Lower lobe of right lung (tissue), 2 donors: ENCODE results near the gene LRRC28. TPM values are rescaled to one million over a fixed set of nuclear protein-coding genes. Genes with fewer than 3 reads are reported as not detected.

Experiments
- ATAC-seq, 2 donors: fragments of 200-7000 bp; cut with Tn5 transposase; one replicate each; pipeline ENCODE4 v1.9.1; 2020 to 2022; ENCODE audit warnings: mild to moderate bottlenecking in 2 of 2, moderate library complexity in 2 of 2
- DNase-seq: peaks from one replicate; pipeline ENCODE4 v3.0.0-alpha.2; 2020
- H3K27ac ChIP-seq: fragments of 200-600 bp; one replicate; pipeline ENCODE4 v1.8.0; 2022
- H3K27me3 ChIP-seq: fragments of 200-600 bp; one replicate; pipeline ENCODE4 v1.8.0; 2022; ENCODE audit warnings: low read depth
- H3K36me3 ChIP-seq: fragments of 200-600 bp; one replicate; pipeline ENCODE4 v1.8.0; 2022; ENCODE audit warnings: mild to moderate bottlenecking
- H3K4me1 ChIP-seq: fragments of 200-600 bp; one replicate; pipeline ENCODE4 v1.8.0; 2022
- H3K4me3 ChIP-seq: fragments of 200-600 bp; one replicate; pipeline ENCODE4 v1.8.0; 2022; ENCODE audit warnings: mild to moderate bottlenecking
- H3K9me3 ChIP-seq: fragments of 200-600 bp; one replicate; pipeline ENCODE4 v1.8.0; 2022
- CTCF ChIP-seq: fragments of 200-600 bp; IDR thresholded peaks from one replicate; pipeline ENCODE4 v1.8.0; 2022; ENCODE audit warnings: antibody characterized with exemption, mild to moderate bottlenecking
- intact Hi-C: fragments of 100-400 bp; cut with DNase I; formaldehyde crosslinking; loops from one replicate; pipeline ENCODE4 v1.11.0; 2022
- total RNA-seq: library from RNA; stranded (reverse); fragmentation: NEBNext Ultra II Directional; extraction: Animal tissue kit (Norgen Biotek cat#: 25700); gene quantifications from one replicate; pipeline ENCODE4 v1.2.1, GENCODE V29; 2021
- donor health status: DM: no; HTN: yes; CAD: no; lungs with severe emphysema.

Gene LRRC28
- total RNA-seq, 1 donor from 2014 or later, result 23.8 TPM

- ATAC-seq, result peak; percentile 81 to 85
- no peak for DNase-seq
- Histone ChIP-seq H3K4me3 (no peak overlapping the region), H3K36me3 (no peaks in the 10 kb centered on the region), H3K27ac (peak overlapping the region; percentile 88), H3K9me3 (no peaks in the 10 kb centered on the region), H3K27me3 (no peaks in the 10 kb centered on the region), H3K4me1 (peaks cover 27% of the 10 kb centered on the region)
- TF ChIP-seq CTCF, result no peak
- intact Hi-C loops, result no loop called here
Measured at GRCh38 chr15:99424978-99425656, 173.8 kb downstream of the LRRC28 start.

GRCh38 chr15:99425657-99426301, 174.5 kb downstream of the LRRC28 start:
- peak; percentile 19 for TF ChIP-seq CTCF
- DNase-seq, result no peak
- H3K36me3 ChIP-seq, result no peaks in the 10 kb centered on the region
- H3K27ac ChIP-seq, result peak overlapping the region; percentile 88
- H3K27me3 ChIP-seq, result no peaks in the 10 kb centered on the region
- peak; percentile 31 for ATAC-seq
- H3K4me3 ChIP-seq, result no peak overlapping the region
- intact Hi-C loops, result no loop called here
- peaks cover 27% of the 10 kb centered on the region for H3K4me1 ChIP-seq
- H3K9me3 ChIP-seq, result no peaks in the 10 kb centered on the region

GRCh38 chr15:99426431-99427105, 175.3 kb downstream of the LRRC28 start:
- no peak for TF ChIP-seq CTCF
- no peak for DNase-seq
- intact Hi-C loops, result no loop called here

DNA sequence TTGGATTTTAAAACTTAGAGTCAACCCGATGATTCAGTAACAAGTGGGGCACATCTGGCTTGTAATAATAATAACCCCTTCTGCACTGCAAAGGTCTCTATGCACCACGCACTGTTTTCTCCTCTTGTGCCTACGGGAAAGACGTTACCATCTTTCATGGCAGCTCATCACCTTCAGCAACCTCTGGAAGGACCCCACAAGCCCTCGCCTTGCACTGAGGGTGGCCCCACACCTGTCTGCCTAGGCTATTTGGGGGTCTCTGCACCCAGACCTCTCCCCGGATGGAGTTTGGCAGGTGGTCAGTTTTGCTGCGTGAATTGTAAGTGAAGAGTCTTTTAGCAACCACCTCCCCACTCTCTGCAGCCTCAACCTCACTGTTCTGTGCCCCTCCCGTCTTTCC, 175.9 kb downstream of the LRRC28 start:
- no peak for ATAC-seq
- intact Hi-C loops, result no loop called here
- Histone ChIP-seq H3K36me3 (no peaks in the 10 kb centered on the region), H3K4me3 (no peak overlapping the region), H3K4me1 (peaks cover 28% of the 10 kb centered on the region), H3K27ac (no peak overlapping the region), H3K27me3 (no peaks in the 10 kb centered on the region), H3K9me3 (no peaks in the 10 kb centered on the region)
- TF ChIP-seq CTCF, result no peak
- DNase-seq, result no peak

More at GRCh38 chr15:99426431-99427105, 175.3 kb downstream of the LRRC28 start:
- Histone ChIP-seq H3K9me3 (no peaks in the 10 kb centered on the region), H3K36me3 (no peaks in the 10 kb centered on the region), H3K4me1 (peaks cover 27% of the 10 kb centered on the region), H3K27me3 (no peaks in the 10 kb centered on the region), H3K4me3 (no peak overlapping the region), H3K27ac (peak overlapping the region; percentile 88)
- no peak for ATAC-seq

DNA sequence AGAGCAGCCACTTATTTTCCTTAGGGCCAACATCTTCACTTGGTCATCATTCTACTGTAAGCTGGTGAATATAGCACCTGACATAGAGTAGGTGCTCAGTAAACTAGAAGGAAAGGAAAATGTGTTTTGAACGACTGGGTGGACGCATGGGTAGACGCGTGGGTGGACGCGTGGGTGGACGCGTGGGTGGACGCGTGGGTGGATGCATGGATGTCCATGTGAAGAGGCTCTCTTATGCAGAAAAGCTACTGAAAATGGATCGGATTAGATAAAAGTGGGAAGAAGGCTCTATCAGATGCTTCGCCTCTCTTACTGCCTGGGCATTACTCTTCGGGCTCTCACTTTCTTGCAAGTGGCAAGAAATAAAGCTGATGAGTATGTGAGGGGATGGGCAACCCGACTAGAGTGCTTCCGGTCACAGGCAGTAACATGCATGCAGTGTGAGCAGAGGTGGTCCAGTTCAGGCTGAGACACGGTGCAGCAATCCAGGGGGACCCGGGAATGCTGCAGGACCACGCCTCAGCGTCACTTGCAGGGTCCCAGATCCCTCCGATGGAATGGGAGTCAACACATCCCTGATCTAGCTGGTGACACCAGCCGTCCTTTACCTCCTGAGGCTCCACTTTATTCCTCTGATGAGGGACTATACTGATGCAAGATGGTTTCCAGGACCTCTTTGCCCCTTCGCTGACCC, 176.5 kb downstream of the LRRC28 start:
- Histone ChIP-seq H3K9me3 (no peaks in the 10 kb centered on the region), H3K4me1 (peaks cover 34% of the 10 kb centered on the region), H3K27ac (no peak overlapping the region), H3K4me3 (no peak overlapping the region), H3K36me3 (no peaks in the 10 kb centered on the region), H3K27me3 (no peaks in the 10 kb centered on the region)
- no peak for TF ChIP-seq CTCF
- ATAC-seq, result no peak
- intact Hi-C loops, result no loop called here
- no peak for DNase-seq
